ENCODE measurements around the gene PCBP1. TPM values are rescaled to one million over a fixed set of nuclear protein-coding genes. Genes with fewer than 3 reads are reported as not detected.
"Not testable (repeated sequence)": the region's sequence is repeated elsewhere in the genome, so short reads cannot be mapped to it uniquely, and the experiment has no call there.

Gene PCBP1
- total RNA-seq, 3 donors from 2014 or later = 121 to 210 (median 145) TPM

DNA sequence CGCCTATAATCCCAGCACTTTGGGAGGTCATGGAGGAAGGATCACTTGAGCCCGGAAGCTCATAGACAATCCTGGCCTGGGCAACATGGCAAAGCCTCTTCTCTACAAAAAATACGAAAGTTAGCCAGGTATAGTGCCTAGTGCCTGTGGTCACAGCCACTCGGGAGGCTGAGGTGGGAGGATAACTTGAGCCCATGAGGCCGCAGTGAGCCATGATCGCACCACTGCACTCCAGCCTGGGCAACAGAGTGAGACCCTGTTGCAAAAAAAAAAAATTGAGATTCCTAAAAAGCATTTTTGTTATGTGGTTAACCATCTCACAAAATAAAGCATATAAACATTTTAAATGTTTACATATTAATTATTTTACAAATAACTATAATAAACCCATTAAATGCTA, 13.9 kb downstream of the PCBP1 start:
- intact Hi-C loops (cut with DNase I; ENCODE audit: low total_unique reads) = no loop called here
- H3K4me3 ChIP-seq = no peak overlapping the region
- H3K27me3 ChIP-seq = no peaks in the 10 kb centered on the region
- no peaks in the 10 kb centered on the region for H3K9me3 ChIP-seq
- peak in 1 of 2 donors; percentile 3 for DNase-seq (ENCODE audit: low spot score in 2 of 2)
- TF ChIP-seq POLR2AphosphoS5 (IDR thresholded peaks at IDR 0.05) = no peak
- no peak for TF ChIP-seq POLR2A (IDR thresholded peaks at IDR 0.05)
- TF ChIP-seq, protein P1, sequence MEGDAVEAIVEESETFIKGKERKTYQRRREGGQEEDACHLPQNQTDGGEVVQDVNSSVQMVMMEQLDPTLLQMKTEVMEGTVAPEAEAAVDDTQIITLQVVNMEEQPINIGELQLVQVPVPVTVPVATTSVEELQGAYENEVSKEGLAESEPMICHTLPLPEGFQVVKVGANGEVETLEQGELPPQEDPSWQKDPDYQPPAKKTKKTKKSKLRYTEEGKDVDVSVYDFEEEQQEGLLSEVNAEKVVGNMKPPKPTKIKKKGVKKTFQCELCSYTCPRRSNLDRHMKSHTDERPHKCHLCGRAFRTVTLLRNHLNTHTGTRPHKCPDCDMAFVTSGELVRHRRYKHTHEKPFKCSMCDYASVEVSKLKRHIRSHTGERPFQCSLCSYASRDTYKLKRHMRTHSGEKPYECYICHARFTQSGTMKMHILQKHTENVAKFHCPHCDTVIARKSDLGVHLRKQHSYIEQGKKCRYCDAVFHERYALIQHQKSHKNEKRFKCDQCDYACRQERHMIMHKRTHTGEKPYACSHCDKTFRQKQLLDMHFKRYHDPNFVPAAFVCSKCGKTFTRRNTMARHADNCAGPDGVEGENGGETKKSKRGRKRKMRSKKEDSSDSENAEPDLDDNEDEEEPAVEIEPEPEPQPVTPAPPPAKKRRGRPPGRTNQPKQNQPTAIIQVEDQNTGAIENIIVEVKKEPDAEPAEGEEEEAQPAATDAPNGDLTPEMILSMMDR (IDR thresholded peaks at IDR 0.05) = no peak
- no peaks in the 10 kb centered on the region for H3K4me1 ChIP-seq
- no peaks in the 10 kb centered on the region for H3K36me3 ChIP-seq
- no peak overlapping the region for H3K27ac ChIP-seq

DNA sequence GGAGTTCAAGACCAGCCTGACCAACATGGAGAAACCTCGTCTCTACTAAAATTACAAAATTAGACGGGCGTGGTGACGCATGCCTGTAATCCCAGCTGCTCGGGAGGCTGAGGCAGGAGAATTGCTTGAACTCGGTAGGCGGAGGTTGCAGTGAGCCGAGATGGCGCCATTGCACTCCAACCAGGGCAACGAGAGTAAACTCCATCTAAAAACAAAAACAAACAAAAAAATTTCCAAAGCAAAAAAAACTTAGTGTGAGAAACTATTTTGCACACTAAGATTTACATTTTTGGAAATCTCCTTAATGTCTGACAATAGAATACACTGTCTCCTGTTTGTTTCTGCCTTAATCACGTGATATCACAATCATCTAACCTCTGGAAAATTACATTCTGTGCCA, 14.4 kb downstream of the PCBP1 start:
- peak in 1 of 2 donors; percentile 2 for DNase-seq (ENCODE audit: low spot score in 2 of 2)
- H3K4me3 ChIP-seq; intact Hi-C loops (cut with DNase I; ENCODE audit: low total_unique reads); H3K36me3 ChIP-seq; H3K9me3 ChIP-seq; H3K4me1 ChIP-seq; H3K27ac ChIP-seq; H3K27me3 ChIP-seq: not testable (repeated sequence)

DNA sequence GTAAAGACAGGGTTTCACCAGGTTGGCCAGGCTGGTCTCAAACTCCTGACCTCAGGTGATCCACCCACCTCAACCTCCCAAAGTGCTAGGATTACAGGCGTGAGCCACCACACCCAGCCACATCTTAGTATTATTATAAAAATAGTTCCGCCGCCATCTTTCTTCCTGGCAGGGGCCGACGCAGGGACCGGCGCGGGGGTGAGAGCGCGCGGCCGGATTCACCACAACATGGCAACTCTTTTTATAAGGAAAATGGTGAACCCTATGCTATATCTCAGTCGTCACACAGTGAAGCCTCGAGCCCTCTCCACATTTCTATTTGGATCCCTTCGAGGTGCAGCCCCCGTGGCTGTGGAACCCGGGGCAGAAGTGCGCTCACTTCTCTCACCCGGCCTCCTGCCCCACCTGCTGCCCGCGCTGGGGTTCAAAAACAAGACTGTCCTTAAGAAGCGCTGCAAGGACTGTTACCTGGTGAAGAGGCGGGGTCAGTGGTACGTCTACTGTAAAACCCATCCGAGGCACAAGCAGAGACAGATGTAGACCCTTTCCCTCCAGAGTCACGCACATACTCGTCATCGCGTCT, 15.1 kb downstream of the PCBP1 start:
- intact Hi-C loops (cut with DNase I; ENCODE audit: low total_unique reads); DNase-seq (ENCODE audit: low spot score in 2 of 2); H3K27ac ChIP-seq; H3K27me3 ChIP-seq; H3K9me3 ChIP-seq; H3K4me1 ChIP-seq; H3K4me3 ChIP-seq; H3K36me3 ChIP-seq: not testable (repeated sequence)

- H3K4me3 ChIP-seq = no peak overlapping the region
- no peaks in the 10 kb centered on the region for H3K27me3 ChIP-seq
- peaks cover 0 to 3% of the 10 kb centered on the region in 2 donors for H3K4me1 ChIP-seq
- no peaks in the 10 kb centered on the region for H3K36me3 ChIP-seq
- H3K27ac ChIP-seq = peak overlapping the region; percentile 6 to 22
- intact Hi-C loops (cut with DNase I; ENCODE audit: low total_unique reads) = no loop called here
- no peaks in the 10 kb centered on the region for H3K9me3 ChIP-seq
- TF ChIP-seq, protein P1 (IDR thresholded peaks at IDR 0.05) = no peak
- TF ChIP-seq POLR2A (IDR thresholded peaks at IDR 0.05) (no peak), POLR2AphosphoS5 (IDR thresholded peaks at IDR 0.05) (no peak)
- DNase-seq (ENCODE audit: low spot score in 2 of 2) = no peak
These were observed 16.3 kb downstream of the PCBP1 start for GRCh38 chr2:70103531-70104061.

GRCh38 chr2:70104231-70105111, 17.2 kb downstream of the PCBP1 start:
- TF ChIP-seq POLR2A (IDR thresholded peaks at IDR 0.05) (no peak), POLR2AphosphoS5 (IDR thresholded peaks at IDR 0.05) (no peak)
- TF ChIP-seq, protein P1 (IDR thresholded peaks at IDR 0.05) = no peak
- intact Hi-C loops (cut with DNase I; ENCODE audit: low total_unique reads) = no loop called here
- H3K4me1 ChIP-seq = peaks cover 0 to 4% of the 10 kb centered on the region in 2 donors
- peak overlapping the region; percentile 6 to 22 for H3K27ac ChIP-seq
- H3K9me3 ChIP-seq = no peaks in the 10 kb centered on the region
- H3K27me3 ChIP-seq = no peaks in the 10 kb centered on the region
- no peaks in the 10 kb centered on the region for H3K36me3 ChIP-seq
- DNase-seq (ENCODE audit: low spot score in 2 of 2) = no peak
- no peak overlapping the region for H3K4me3 ChIP-seq

DNA sequence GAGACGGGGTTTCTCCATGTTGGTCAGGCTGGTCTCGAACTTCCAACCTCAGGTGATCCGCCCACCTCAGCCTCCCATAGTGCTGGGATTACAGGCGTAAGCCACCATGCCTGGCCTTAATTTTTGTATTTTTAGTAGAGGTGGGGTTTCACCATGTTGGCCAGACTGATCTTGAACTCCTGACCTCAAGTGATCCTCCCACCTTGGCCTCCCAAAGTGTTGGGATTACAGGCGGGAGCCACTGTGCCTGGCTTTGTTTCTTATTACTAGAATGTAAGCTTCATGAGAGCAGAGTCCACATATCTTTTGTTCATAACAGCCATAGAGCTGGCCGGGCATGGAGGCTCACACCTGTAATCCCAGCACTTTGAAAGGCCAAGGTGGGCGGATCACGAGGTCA, 18.9 kb downstream of the PCBP1 start:
- H3K4me1 ChIP-seq; DNase-seq (ENCODE audit: low spot score in 2 of 2); intact Hi-C loops (cut with DNase I; ENCODE audit: low total_unique reads); H3K27ac ChIP-seq; H3K4me3 ChIP-seq; H3K36me3 ChIP-seq; H3K9me3 ChIP-seq; H3K27me3 ChIP-seq: not testable (repeated sequence)

GRCh38 chr2:70110397-70110796, 23.1 kb downstream of the PCBP1 start:
- not testable (repeated sequence) for DNase-seq (ENCODE audit: low spot score in 2 of 2)

More at GRCh38 chr2:70110397-70110796, 23.1 kb downstream of the PCBP1 start:
- H3K4me3 ChIP-seq; H3K27me3 ChIP-seq; H3K36me3 ChIP-seq; H3K27ac ChIP-seq; H3K9me3 ChIP-seq; H3K4me1 ChIP-seq; intact Hi-C loops (cut with DNase I; ENCODE audit: low total_unique reads): not testable (repeated sequence)

All from breast epithelium (tissue), 4 donors.